ENCODE measurements around the gene STX5. TPM values are rescaled to one million over a fixed set of nuclear protein-coding genes. Genes with fewer than 3 reads are reported as not detected.
"Not testable (repeated sequence)": the region's sequence is repeated elsewhere in the genome, so short reads cannot be mapped to it uniquely, and the experiment has no call there.

The STX5 gene
- polyA plus RNA-seq, 3 donors, result 36.4 to 39.6 (median 38.5) TPM

DNA sequence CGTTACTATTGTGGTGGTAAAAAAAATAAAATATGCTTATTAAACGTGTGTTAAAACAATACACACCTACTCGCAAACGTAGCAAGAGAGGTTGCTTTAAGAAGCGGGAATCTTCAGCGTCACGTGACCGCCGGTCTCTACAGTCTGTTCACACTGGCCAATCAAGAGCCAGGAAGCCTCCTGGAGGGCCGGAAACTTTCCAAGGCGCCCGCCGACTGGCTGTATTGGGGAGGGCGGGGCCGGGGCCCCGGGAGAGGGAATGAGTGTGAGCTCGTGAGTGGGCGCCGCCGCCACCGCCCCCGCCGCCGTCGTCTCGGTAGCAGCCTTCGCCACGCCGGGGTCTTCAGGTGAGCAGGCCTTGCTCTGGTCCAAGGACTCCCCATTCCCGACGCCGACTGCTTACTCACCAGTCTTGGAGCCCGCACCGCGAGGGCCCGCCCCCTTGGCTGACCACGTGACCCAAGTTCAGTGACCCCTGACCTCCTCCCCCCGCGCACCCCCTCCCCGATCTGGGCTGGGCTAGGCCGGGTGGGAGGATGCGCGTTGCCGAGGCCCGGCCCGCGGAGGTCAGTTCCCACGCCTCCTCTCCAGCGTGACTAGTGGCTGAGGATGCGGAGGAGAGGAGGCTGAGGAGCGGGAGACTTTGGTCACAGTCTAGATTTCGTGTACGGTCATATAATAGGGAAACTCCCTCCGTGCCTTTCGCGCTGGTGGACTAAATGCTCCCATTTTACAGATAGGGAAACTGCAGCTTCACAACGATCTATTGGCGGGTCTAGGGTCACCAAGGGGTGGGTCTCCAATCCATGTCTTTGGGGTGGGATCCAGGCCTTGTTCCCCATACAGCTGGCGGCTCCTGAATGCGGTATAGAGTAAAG lies 60.5 kb downstream of the STX5 start, which contains the start of gene TAF6L:
TAF6L (plus strand) TSS at position 253 of the 878 bp plus-strand sequence. CDS start 4,388 bp downstream, outside the sequence.
- Histone ChIP-seq H4K20me1 (ENCODE audit: insufficient read depth, low read length) (no peaks in the 10 kb centered on the region), H3K79me2 (ENCODE audit: insufficient read depth, low read length) (peaks cover 25% of the 10 kb centered on the region), H3K9me3 (replicated peaks in 1 of 2; ENCODE audit: control insufficient read depth in 1 of 2, insufficient read depth in 1 of 2, low read length in 2 of 2) (no peaks in the 10 kb centered on the region), H3K36me3 (replicated peaks in 1 of 2; ENCODE audit: control insufficient read depth in 1 of 2, insufficient read depth in 2 of 2, low read length in 2 of 2) (peaks cover 21 to 32% of the 10 kb centered on the region in 2 donors), H3K4me1 (ENCODE audit: control insufficient read depth in 1 of 2, insufficient read depth in 2 of 2, low read length in 2 of 2) (peaks cover 27 to 37% of the 10 kb centered on the region in 2 donors), H3K4me3 (replicated peaks in 1 of 3; ENCODE audit: low read depth in 2 of 3, low read length in 3 of 3) (peak within 1 kb of the TSS; percentile 64 to 87 (median 65)), H2AFZ (ENCODE audit: insufficient read depth, low read depth, low read length, poor library complexity, severe bottlenecking) (peak within 1 kb of the TSS; percentile 87), H3K27me3 (ENCODE audit: control insufficient read depth in 2 of 2, insufficient read depth in 2 of 2, low read length in 2 of 2) (no peaks in the 10 kb centered on the region), H3K27ac (ENCODE audit: low read depth in 1 of 2, low read length in 2 of 2) (peak within 1 kb of the TSS; percentile 63 to 86), H3K9ac (ENCODE audit: insufficient read depth, low read length, poor library complexity, severe bottlenecking) (peak within 1 kb of the TSS; percentile 68), H3K4me2 (replicated peaks; ENCODE audit: extremely low read depth, low read length, poor library complexity, severe bottlenecking) (peak within 1 kb of the TSS; percentile 90)
- Mint-ChIP-seq H3K27me3 (ENCODE audit: low read depth in 3 of 3) (peaks cover 0 to 2% (median 0%) of the 10 kb centered on the region in 3 donors), H3K9me3 (peaks cover 0 to 9% (median 0%) of the 10 kb centered on the region in 7 donors), H3K27ac (peak within 1 kb of the TSS; percentile 89 to 98 (median 95)), H3K4me3 (peak within 1 kb of the TSS; percentile 84 to 94), H3K4me1 (peaks cover 34% of the 10 kb centered on the region), H3K36me3 (peaks cover 22 to 38% of the 10 kb centered on the region in 2 donors)
- intact Hi-C loops (cut with micrococcal nuclease), result loop anchor here (1.0 to 5.0 kb wide), 2 partner anchors 33 to 44 kb away; partner anchors contain the start of genes HNRNPUL2 (in 2 of the 2) and TTC9C (in 2 of the 2)
- peak; percentile 94 to 98 (median 96) for DNase-seq
- WGBS (ENCODE audit: insufficient coverage), result under 1% methylated on average over 42 of the region's 60 CpGs
- no peak for TF ChIP-seq CTCF (IDR thresholded peaks at IDR 0.05)

GRCh38 chr11:62770778-62771143 lies 61.1 kb downstream of the STX5 start:
- H3K27me3 ChIP-seq (ENCODE audit: control insufficient read depth in 2 of 2, insufficient read depth in 2 of 2, low read length in 2 of 2), result no peaks in the 10 kb centered on the region
- DNase-seq, result peak in 2 of 3 donors; percentile 7 to 41
- H2AFZ ChIP-seq (ENCODE audit: insufficient read depth, low read depth, low read length, poor library complexity, severe bottlenecking), result peak overlapping the region; percentile 87
- peaks cover 20 to 32% of the 10 kb centered on the region in 2 donors for H3K36me3 ChIP-seq (replicated peaks in 1 of 2; ENCODE audit: control insufficient read depth in 1 of 2, insufficient read depth in 2 of 2, low read length in 2 of 2)
- peak overlapping the region; percentile 64 to 87 (median 65) for H3K4me3 ChIP-seq (replicated peaks in 1 of 3; ENCODE audit: low read depth in 2 of 3, low read length in 3 of 3)
- H3K4me1 ChIP-seq (ENCODE audit: control insufficient read depth in 1 of 2, insufficient read depth in 2 of 2, low read length in 2 of 2), result peaks cover 27 to 37% of the 10 kb centered on the region in 2 donors
- H4K20me1 ChIP-seq (ENCODE audit: insufficient read depth, low read length), result no peaks in the 10 kb centered on the region
- H3K79me2 ChIP-seq (ENCODE audit: insufficient read depth, low read length), result peaks cover 25% of the 10 kb centered on the region
- TF ChIP-seq CTCF (IDR thresholded peaks at IDR 0.05), result no peak
- H3K27ac ChIP-seq (ENCODE audit: low read depth in 1 of 2, low read length in 2 of 2), result peak overlapping the region; percentile 63 to 86
- Mint-ChIP-seq H3K27me3 (ENCODE audit: low read depth in 3 of 3) (peaks cover 0 to 2% (median 0%) of the 10 kb centered on the region in 3 donors), H3K36me3 (peaks cover 21 to 38% of the 10 kb centered on the region in 2 donors), H3K4me1 (peaks cover 34% of the 10 kb centered on the region), H3K27ac (peak overlapping the region; percentile 89 to 98 (median 95)), H3K4me3 (peak overlapping the region; percentile 84 to 94), H3K9me3 (peaks cover 0 to 9% (median 0%) of the 10 kb centered on the region in 7 donors)
- H3K9ac ChIP-seq (ENCODE audit: insufficient read depth, low read length, poor library complexity, severe bottlenecking), result peak overlapping the region; percentile 68
- whole genome bisulfite sequencing (ENCODE audit: insufficient coverage), result 0% methylated on average over 4 of the region's 18 CpGs
- intact Hi-C loops (cut with micrococcal nuclease), result loop anchor here (1.0 to 5.0 kb wide), 2 partner anchors 34 to 43 kb away; partner anchors contain the start of genes HNRNPUL2 (in 2 of the 2) and TTC9C (in 2 of the 2)
- H3K9me3 ChIP-seq (replicated peaks in 1 of 2; ENCODE audit: control insufficient read depth in 1 of 2, insufficient read depth in 1 of 2, low read length in 2 of 2), result no peaks in the 10 kb centered on the region
- peak overlapping the region; percentile 90 for H3K4me2 ChIP-seq (replicated peaks; ENCODE audit: extremely low read depth, low read length, poor library complexity, severe bottlenecking)

GRCh38 chr11:62760867-62761227 lies 71.0 kb downstream of the STX5 start:
- not testable (repeated sequence) for H3K27me3 Mint-ChIP-seq (ENCODE audit: low read depth in 3 of 3); H3K27me3 ChIP-seq (ENCODE audit: control insufficient read depth in 2 of 2, insufficient read depth in 2 of 2, low read length in 2 of 2); H3K9me3 Mint-ChIP-seq; H3K9ac ChIP-seq (ENCODE audit: insufficient read depth, low read length, poor library complexity, severe bottlenecking); DNase-seq; H3K27ac ChIP-seq (ENCODE audit: low read depth in 1 of 2, low read length in 2 of 2); H4K20me1 ChIP-seq (ENCODE audit: insufficient read depth, low read length); H3K9me3 ChIP-seq (replicated peaks in 1 of 2; ENCODE audit: control insufficient read depth in 1 of 2, insufficient read depth in 1 of 2, low read length in 2 of 2)
- peak overlapping the region; percentile 80 to 95 for H3K4me3 Mint-ChIP-seq
- intact Hi-C loops (cut with micrococcal nuclease), result loop anchor here in 1 of 2 donors (1.0 kb wide), 1 partner anchor 26 kb away; the partner anchor contains the start of gene TMEM179B
- Histone ChIP-seq H3K4me3 (replicated peaks in 1 of 3; ENCODE audit: low read depth in 2 of 3, low read length in 3 of 3) (peak overlapping the region; percentile 9 to 93 (median 10)), H3K4me1 (ENCODE audit: control insufficient read depth in 1 of 2, insufficient read depth in 2 of 2, low read length in 2 of 2) (peaks cover 12 to 16% of the 10 kb centered on the region in 2 donors), H3K4me2 (replicated peaks; ENCODE audit: extremely low read depth, low read length, poor library complexity, severe bottlenecking) (peak overlapping the region; percentile 85), H2AFZ (ENCODE audit: insufficient read depth, low read depth, low read length, poor library complexity, severe bottlenecking) (peak overlapping the region; percentile 59), H3K79me2 (ENCODE audit: insufficient read depth, low read length) (peaks cover 30% of the 10 kb centered on the region), H3K36me3 (replicated peaks in 1 of 2; ENCODE audit: control insufficient read depth in 1 of 2, insufficient read depth in 2 of 2, low read length in 2 of 2) (peaks cover 6 to 20% of the 10 kb centered on the region in 2 donors)
- WGBS (ENCODE audit: insufficient coverage), result no CpG with 5 or more reads among the region's 9 CpGs
- H3K27ac Mint-ChIP-seq, result peak overlapping the region; percentile 41 to 90 (median 80)
- H3K36me3 Mint-ChIP-seq, result peaks cover 15 to 28% of the 10 kb centered on the region in 2 donors
- H3K4me1 Mint-ChIP-seq, result peaks cover 15% of the 10 kb centered on the region

All from CD14-positive monocyte (primary cell).